PC-9 (cell line): ENCODE data around the gene BRWD1. TPM values are rescaled to one million over a fixed set of nuclear protein-coding genes. Genes with fewer than 3 reads are reported as not detected.

Source experiments
- BruUV-seq: library from RNA; stranded (reverse); fragments of 400-500 nt; replicated peaks from 2 replicates; lab custom pipeline; 2021; lab: Mats Ljungman, UMichigan
- CTCF ChIA-PET: fragments of 300-600 bp; sonication (Branson Sonifier 250); formaldehyde crosslinking; loops from one replicate; lab custom pipeline; 2022; ENCODE audit warnings: antibody characterized with exemption; lab: Charles Lee
- POLR2A ChIA-PET: fragments of 300-600 bp; sonication (Branson Sonifier 250); formaldehyde crosslinking; loops from one replicate; lab custom pipeline; 2022; ENCODE audit warnings: antibody characterized with exemption; ENCODE audit not compliant: unreplicated experiment; lab: Charles Lee
- DNase-seq, 2 experiments: peaks; one replicate each; pipeline versions ENCODE4 v3.0.0 to v3.0.0-alpha.2; 2015 to 2022; ENCODE audit warnings: mixed read lengths in 1 of 2
- H2AFZ ChIP-seq: fragments of 200-600 bp; sonication (generic); 2 replicates; pipeline ENCODE4 v1.8.1; 2017; ENCODE audit warnings: antibody characterized with exemption
- H3F3A ChIP-seq: fragments of 200-600 bp; sonication (generic); 2 replicates; pipeline ENCODE4 v1.8.1; 2017; ENCODE audit warnings: antibody characterized with exemption, mild to moderate bottlenecking, low read depth; ENCODE audit not compliant: insufficient read depth
- H3K27ac ChIP-seq: fragments of 200-600 bp; sonication (generic); 2 replicates; pipeline ENCODE4 v1.6.1; 2016; ENCODE audit warnings: mixed run types
- H3K27me3 ChIP-seq: fragments of 200-600 bp; sonication (generic); 2 replicates; pipeline ENCODE4 v1.6.1; 2016; ENCODE audit warnings: low read depth, mixed run types; ENCODE audit not compliant: insufficient read depth
- H3K36me3 ChIP-seq: fragments of 200-600 bp; sonication (generic); 2 replicates; pipeline ENCODE4 v1.6.1; 2016; ENCODE audit warnings: low read depth, mixed run types
- H3K4me1 ChIP-seq: fragments of 200-600 bp; sonication (generic); replicated peaks from 2 replicates; pipeline ENCODE4 v1.6.1; 2016; ENCODE audit warnings: mixed run types; ENCODE audit not compliant: insufficient read depth
- H3K4me2 ChIP-seq: fragments of 200-600 bp; sonication (generic); 2 replicates; pipeline ENCODE4 v1.6.1; 2017; ENCODE audit warnings: mixed run types
- H3K4me3 ChIP-seq: fragments of 200-600 bp; sonication (generic); 2 replicates; pipeline ENCODE4 v1.6.1; 2016; ENCODE audit warnings: mixed run types
- H3K79me2 ChIP-seq: fragments of 200-600 bp; sonication (generic); 2 replicates; pipeline ENCODE4 v1.6.1; 2017; ENCODE audit warnings: low read depth, mixed run types
- H3K9me2 ChIP-seq: fragments of 200-600 bp; sonication (generic); 2 replicates; pipeline ENCODE4 v1.8.1; 2017; ENCODE audit warnings: mild to moderate bottlenecking; ENCODE audit not compliant: insufficient read depth
- H3K9me3 ChIP-seq: fragments of 200-600 bp; sonication (generic); 2 replicates; pipeline ENCODE4 v1.8.1; 2016; ENCODE audit warnings: low read depth; ENCODE audit not compliant: insufficient read depth
- H4K20me1 ChIP-seq: fragments of 200-600 bp; sonication (generic); 2 replicates; pipeline ENCODE4 v1.8.1; 2017; ENCODE audit not compliant: insufficient read depth
- EZH2 ChIP-seq: fragments of 200-600 bp; sonication (generic); IDR thresholded peaks from 2 replicates; pipeline ENCODE4 v1.8.0; 2017; ENCODE audit warnings: antibody characterized with exemption, low read depth
- intact Hi-C: fragments of 100-400 bp; cut with micrococcal nuclease; formaldehyde crosslinking; loops from one replicate; pipeline ENCODE4 v1.10.0; 2022; ENCODE audit not compliant: unreplicated experiment
- total RNA-seq: library from RNA; stranded (reverse); gene quantifications from 2 replicates; pipeline ENCODE4 v1.2.3, GENCODE V29; 2021
- TF ChIP-seq, protein P1 (sequence below): fragments of 200-600 bp; sonication (generic); conservative IDR thresholded peaks from 2 replicates; pipeline ENCODE4 v1.6.1; 2017; ENCODE audit warnings: mixed run types, antibody characterized with exemption, mild to moderate bottlenecking, moderate library complexity

BRWD1 gene
- total RNA-seq, 1 experiment from 2014 or later: 42.9 TPM

DNA sequence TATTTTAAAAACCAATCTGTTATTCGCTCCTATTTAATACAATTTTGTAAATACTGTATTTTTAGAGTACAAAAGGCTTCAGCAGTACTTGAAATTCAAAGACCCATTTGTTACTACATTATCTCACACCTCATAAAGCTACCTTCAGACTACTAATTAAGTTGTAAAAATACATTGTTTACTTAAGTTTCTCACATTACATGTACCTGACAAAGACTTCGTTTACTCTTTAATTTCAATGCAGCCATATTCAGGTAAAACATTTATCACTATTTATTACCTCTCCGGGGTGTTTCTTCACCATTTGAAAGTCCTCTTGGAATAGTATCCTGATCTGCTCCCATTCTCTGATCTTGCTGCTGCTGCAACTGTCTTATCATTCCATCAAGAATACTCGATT is 55.2 kb downstream of the BRWD1 start:
- TF ChIP-seq, protein P1, sequence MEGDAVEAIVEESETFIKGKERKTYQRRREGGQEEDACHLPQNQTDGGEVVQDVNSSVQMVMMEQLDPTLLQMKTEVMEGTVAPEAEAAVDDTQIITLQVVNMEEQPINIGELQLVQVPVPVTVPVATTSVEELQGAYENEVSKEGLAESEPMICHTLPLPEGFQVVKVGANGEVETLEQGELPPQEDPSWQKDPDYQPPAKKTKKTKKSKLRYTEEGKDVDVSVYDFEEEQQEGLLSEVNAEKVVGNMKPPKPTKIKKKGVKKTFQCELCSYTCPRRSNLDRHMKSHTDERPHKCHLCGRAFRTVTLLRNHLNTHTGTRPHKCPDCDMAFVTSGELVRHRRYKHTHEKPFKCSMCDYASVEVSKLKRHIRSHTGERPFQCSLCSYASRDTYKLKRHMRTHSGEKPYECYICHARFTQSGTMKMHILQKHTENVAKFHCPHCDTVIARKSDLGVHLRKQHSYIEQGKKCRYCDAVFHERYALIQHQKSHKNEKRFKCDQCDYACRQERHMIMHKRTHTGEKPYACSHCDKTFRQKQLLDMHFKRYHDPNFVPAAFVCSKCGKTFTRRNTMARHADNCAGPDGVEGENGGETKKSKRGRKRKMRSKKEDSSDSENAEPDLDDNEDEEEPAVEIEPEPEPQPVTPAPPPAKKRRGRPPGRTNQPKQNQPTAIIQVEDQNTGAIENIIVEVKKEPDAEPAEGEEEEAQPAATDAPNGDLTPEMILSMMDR: no peak
- no peak for TF ChIP-seq EZH2
- DNase-seq: no peak
- H4K20me1 ChIP-seq: peaks cover 7% of the 10 kb centered on the region; the same call in 1 of the 2 replicates
- intact Hi-C loops: no loop called here
- no peaks in the 10 kb centered on the region for H3K79me2 ChIP-seq
- no peaks in the 10 kb centered on the region for H3K9me2 ChIP-seq
- ChIA-PET CTCF (no interaction called here), POLR2A (no interaction called here)
- peaks cover 14% of the 10 kb centered on the region for H3K36me3 ChIP-seq
- H3K27ac ChIP-seq: no peak overlapping the region
- BruUV-seq: no TSS peak
- H2AFZ ChIP-seq: no peak overlapping the region
- no peaks in the 10 kb centered on the region for H3K4me1 ChIP-seq
- no peak overlapping the region for H3K4me3 ChIP-seq
- no peak overlapping the region for H3K4me2 ChIP-seq
- no peaks in the 10 kb centered on the region for H3K9me3 ChIP-seq
- H3F3A ChIP-seq: no peaks in the 10 kb centered on the region
- no peaks in the 10 kb centered on the region for H3K27me3 ChIP-seq

DNA sequence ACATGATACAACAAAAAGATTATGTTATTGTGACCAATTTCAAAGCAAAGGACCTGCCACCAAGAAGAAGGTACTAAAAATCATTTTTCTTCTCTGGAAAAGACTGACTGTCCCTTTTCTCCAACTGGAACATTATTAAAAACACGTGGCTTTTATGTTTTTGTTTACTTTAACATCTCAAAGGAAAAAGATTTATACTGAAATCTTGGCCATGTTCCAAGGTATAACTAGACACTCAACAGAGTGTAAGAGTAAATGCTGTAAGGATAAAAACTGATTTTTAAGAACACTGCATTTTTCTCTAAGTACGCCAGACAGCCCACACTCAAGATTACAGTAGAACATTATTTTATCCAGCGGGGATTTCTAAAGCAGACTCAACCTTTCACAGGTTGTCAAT is 62.1 kb downstream of the BRWD1 start:
- Histone ChIP-seq H3K9me3 (no peaks in the 10 kb centered on the region), H3K4me3 (no peak overlapping the region), H3K9me2 (no peaks in the 10 kb centered on the region), H3K27ac (no peak overlapping the region), H3F3A (no peaks in the 10 kb centered on the region), H3K36me3 (peaks cover 8% of the 10 kb centered on the region; the same call in 1 of the 2 replicates), H3K4me1 (no peaks in the 10 kb centered on the region), H3K27me3 (no peaks in the 10 kb centered on the region), H2AFZ (no peak overlapping the region), H3K4me2 (no peak overlapping the region), H4K20me1 (no peaks in the 10 kb centered on the region), H3K79me2 (0 out of 2 replicates have a peak, but pooled peaks cover 5% of the 10 kb centered on the region)
- ChIA-PET CTCF (no interaction called here), POLR2A (no interaction called here)
- TF ChIP-seq EZH2: no peak
- TF ChIP-seq, protein P1: no peak
- no peak for DNase-seq
- intact Hi-C loops: no loop called here
- no TSS peak for BruUV-seq

DNA sequence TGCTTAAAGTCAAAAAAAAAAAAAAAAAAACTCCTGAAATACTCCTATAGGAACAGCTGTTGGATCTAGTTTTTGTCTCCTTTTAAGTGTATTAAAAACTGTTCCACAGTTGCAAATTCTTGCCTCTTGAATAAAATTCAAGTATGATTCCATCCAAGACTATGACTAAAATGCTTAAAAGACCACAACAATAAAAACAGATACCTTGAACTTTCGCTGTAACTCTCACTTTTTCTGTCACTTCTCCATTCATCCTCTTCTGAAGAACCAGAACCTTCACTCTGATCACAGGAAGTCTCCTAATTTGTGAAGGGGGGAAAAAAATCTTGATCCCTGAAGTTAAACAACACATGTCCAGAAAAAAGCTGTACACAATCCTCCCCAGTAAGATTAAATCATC is 75.2 kb downstream of the BRWD1 start:
- H3K27ac ChIP-seq: no peak overlapping the region
- no peaks in the 10 kb centered on the region for H3K4me1 ChIP-seq
- no peak overlapping the region for H3K4me2 ChIP-seq
- no peaks in the 10 kb centered on the region for H3K9me3 ChIP-seq
- no peaks in the 10 kb centered on the region for H3K27me3 ChIP-seq
- no TSS peak for BruUV-seq
- TF ChIP-seq, protein P1: no peak
- no peak for TF ChIP-seq EZH2
- intact Hi-C loops: no loop called here
- ChIA-PET POLR2A (no interaction called here), CTCF (no interaction called here)
- H2AFZ ChIP-seq: no peak overlapping the region
- H3K79me2 ChIP-seq: no peaks in the 10 kb centered on the region
- H3K36me3 ChIP-seq: peaks cover 15% of the 10 kb centered on the region
- no peaks in the 10 kb centered on the region for H3F3A ChIP-seq
- no peaks in the 10 kb centered on the region; the same call in 1 of the 2 replicates for H4K20me1 ChIP-seq
- no peaks in the 10 kb centered on the region for H3K9me2 ChIP-seq
- DNase-seq: no peak
- H3K4me3 ChIP-seq: no peak overlapping the region
